ENCODE results near the gene HHEX.

DNA sequence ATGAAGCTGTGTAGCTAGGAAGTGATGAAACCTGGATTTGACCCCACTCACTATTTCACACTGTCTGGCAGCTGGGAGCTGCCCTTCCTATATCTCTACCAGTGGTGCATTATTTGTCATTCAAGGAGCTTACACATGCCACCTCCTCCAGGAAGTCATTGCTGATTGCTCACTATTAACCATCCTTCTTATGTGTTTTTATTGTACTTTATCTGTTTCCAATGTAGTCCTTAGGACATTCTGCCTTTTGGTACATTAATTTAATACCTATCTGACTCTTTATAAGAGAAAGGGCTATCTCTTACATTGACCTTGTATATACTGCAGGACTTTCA lies 31.0 kb downstream of the HHEX start:
- TF ChIP-seq, protein P1, sequence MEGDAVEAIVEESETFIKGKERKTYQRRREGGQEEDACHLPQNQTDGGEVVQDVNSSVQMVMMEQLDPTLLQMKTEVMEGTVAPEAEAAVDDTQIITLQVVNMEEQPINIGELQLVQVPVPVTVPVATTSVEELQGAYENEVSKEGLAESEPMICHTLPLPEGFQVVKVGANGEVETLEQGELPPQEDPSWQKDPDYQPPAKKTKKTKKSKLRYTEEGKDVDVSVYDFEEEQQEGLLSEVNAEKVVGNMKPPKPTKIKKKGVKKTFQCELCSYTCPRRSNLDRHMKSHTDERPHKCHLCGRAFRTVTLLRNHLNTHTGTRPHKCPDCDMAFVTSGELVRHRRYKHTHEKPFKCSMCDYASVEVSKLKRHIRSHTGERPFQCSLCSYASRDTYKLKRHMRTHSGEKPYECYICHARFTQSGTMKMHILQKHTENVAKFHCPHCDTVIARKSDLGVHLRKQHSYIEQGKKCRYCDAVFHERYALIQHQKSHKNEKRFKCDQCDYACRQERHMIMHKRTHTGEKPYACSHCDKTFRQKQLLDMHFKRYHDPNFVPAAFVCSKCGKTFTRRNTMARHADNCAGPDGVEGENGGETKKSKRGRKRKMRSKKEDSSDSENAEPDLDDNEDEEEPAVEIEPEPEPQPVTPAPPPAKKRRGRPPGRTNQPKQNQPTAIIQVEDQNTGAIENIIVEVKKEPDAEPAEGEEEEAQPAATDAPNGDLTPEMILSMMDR (conservative IDR thresholded peaks at IDR 0.05; ENCODE audit: low read length): no peak
- no peak for TF ChIP-seq EZH2phosphoT487 (IDR thresholded peaks at IDR 0.05; ENCODE audit: borderline replicate concordance)

All from Loucy (cell line).